SIG-M5 treated with dmso at 0.1 percent for 504 hours (cell line): ENCODE measurements around the gene ERGIC3.

Source experiments
- DNase-seq: peaks from one replicate; lab custom pipeline; 2025; ENCODE audit not compliant: unreplicated experiment; lab: John Stamatoyannopoulos, UW

The ERGIC3 gene

DNA sequence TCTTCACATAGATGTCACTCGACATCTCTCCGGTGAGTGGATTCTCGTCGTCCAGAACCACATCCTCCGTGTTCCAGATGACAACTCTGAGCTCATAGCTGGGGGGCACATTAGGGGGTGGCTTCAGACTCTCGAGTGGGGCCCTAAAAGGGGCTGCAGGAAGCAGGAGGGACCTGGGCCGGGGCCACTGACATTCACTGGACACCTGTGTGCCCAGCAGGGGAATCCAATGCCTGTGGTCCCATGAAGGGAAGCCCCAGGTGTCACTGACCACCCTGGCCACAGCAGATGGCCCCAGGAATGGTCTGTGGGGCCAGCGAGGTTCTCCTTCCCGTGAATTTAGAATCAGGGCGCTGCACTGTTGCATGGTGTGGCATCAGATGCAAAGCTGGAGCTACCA lies 18.7 kb downstream of the ERGIC3 start:
- no peak for DNase-seq

DNA sequence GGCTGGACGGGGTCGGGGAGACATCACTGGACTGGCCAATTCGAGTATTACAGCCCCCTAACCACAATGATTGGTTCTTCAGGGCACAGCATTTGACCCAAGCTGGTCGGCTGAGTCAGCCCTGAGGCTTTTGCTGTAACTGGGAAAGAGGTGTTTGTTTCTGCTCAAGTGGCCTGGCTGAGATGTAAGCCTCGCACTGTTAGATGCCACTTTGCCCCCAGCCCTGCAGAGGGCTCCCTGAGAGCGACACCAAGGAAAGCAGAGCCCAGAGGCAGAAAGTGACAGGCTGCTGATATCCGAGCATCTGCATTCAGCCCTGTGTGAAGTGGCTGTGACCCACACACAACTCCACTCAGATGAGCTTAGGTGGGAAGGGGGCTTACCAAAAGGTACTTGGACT lies 19.4 kb downstream of the ERGIC3 start:
- peak; percentile 17 for DNase-seq

DNA sequence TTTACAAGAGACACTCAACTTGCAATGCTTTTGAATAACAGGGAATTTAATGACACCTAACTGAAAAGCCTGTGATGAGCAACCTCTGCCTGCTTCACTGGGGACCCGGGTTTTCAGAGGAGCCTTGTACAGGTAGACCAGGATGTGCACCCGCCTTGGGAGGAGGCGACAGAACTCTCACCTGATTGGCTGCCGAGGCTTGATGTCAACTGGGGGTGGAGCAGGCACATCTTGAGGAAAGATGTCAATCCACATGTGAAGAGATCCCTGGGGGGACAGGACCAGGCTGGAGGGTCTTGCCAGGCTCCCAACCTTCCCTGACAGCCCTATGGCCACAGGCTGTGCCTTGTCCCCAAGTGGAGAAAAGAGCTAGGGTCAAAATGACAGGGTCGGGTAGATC lies 19.8 kb downstream of the ERGIC3 start:
- no peak for DNase-seq

DNA sequence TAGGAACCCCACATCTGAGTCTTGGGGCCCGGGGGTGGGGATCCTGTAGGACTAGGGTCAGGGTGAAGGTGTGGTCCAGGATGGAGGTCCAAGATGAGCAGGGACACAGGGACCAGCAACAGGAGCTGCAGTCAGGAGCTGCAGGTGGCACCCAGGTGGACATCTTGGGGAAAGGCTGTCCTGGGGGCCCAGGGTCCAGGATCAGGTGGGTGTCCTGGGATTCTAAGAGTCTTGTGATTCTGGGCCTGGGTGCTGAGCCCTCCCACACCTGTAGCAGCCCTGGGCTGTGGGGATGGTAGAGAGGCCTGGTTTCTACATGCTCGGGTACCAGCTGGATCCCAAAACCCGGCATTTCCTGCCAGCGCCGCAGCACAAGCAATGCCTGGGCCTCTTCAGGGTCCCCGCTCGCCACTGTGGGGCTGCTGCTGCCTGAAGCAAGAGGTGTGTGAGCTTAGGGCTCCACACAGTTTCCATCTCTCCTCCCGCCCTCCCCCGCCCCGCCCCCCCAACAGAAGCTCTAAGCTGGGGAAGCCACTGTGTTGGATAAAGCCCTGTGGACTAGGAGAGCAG lies 20.7 kb downstream of the ERGIC3 start:
- DNase-seq = no peak

DNA sequence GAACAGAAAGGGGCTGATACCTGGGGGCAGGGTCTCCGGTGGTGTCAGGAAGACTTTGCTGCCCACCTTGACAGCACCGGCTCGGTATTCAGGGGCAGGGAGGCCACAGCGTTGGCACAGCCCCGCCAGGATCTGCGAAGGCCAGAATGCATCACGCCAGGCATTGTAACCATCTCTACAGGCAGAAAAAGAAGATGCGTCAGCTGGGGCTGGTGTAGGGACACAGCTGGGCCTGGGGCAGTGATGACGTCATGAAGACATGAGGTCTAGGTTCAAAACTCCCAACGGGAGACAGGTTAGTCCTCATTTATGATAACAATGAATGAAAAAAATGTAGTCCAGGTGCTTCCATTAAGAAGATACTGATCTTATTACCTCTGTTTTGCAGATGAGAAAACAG lies 22.0 kb downstream of the ERGIC3 start:
- DNase-seq = no peak

DNA sequence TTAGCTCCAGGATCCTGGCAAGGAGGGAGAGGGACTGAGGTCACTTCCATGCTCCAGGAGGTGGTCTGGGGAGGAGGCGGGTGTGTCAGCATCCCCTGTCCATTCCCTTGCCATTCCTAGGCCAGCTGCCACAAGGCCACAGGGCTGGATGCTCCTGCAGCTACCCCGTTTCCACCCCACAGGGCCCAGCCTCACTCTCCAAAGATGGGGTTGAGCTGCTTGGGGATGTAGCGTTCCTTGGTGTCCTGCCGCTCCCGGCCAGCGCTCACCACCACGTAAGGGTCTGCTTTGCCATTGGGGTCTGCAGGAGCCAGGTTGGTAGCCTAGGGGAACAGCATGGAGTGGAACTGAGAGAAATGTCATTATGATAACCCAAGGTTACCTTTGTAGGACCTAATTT lies 23.0 kb downstream of the ERGIC3 start:
- no peak for DNase-seq

DNA sequence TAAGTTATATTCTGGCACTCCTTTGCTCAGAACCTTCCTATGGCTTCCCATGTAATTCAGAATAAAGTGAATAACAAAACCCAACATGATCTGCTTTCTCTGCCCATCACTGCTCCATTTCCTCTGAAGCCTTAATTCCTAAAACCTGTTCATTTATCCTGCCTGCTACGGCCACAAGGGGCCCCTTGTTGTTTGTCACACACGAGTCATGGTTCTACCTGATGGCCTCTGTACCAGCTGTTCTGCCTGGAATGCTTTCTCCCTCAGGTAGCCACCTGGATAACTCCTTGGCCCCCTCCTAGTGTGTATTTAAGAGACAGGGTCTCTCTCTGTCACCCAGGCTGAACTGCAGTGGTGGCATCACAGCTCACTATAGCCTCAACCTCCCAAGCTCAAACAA lies 26.8 kb downstream of the ERGIC3 start:
- peak; percentile 22 for DNase-seq

DNA sequence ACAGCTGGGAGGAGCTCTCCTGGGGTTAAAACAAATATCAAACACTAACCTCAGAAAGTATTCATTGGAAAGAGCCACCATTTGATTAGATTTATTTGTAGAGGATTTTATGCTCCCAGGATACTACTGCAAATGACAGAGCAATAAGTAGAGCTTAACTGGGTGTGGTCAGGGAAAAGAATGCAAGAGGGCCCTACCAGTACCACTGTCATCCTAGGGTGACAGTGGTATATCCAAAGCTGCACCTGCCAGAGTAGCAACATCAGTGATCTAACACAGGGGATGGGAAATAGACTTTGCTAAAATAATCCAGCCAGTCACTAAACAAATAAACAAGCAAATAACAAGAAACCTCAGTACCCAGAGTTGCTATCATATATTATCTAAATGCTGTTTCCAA lies 29.7 kb downstream of the ERGIC3 start:
- no peak for DNase-seq

DNA sequence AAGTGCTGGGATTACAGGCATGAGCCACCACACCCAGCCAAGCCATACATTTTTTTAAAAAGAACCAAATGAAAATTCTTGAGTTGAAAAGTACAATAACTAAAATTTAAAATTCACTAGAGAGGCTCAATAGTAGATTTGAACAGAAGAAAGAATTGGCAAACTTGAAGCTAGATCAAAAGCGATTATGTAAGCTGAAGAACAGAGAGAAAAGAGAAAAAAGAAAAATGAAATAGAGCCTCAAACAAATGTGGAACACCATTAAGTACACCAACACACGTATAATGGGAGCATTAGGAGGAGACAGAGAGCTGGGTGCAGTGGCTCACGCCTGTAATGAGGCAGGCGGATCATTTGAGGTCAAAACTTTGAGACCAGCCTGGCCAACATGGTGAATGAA lies 31.0 kb downstream of the ERGIC3 start:
- no peak for DNase-seq

DNA sequence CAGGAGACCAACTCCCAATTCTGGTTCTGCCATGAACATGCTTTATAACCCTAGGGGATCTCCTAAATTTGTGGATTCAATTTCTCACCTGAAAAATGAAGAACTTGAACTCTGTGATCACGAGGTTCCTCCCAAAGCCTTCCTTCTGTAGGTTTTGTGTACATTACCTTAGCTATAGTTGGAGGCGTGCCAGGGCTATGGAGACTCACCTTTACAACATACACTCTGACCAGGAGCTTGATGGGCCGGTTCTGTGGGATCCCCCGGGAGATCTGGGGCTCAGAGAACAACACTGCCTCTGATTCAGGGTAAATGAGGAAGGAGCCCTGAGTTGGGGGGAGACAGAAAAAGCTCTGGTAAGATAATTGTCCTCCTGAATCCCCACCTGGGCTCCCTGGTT lies 34.1 kb downstream of the ERGIC3 start:
- peak; percentile 53 for DNase-seq

DNA sequence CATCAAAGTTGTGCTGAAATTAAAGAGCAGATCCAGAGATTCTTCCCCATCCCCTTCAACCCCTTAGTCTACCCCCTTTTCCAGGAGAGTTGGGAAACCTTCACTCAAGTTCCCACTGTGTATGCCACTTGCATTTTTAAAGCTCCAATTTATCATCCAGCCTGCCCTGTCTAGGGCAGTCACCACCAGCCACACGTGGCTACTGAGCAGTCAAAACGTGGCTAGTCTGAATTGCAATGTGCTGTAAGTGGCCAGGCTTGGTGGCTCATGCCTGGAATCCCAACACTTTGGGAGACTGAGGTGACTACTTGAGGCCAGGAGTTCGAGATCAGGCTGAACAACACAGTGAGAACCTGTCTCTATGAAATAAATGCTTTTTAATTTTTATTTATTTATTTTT lies 34.9 kb downstream of the ERGIC3 start:
- DNase-seq = no peak

DNA sequence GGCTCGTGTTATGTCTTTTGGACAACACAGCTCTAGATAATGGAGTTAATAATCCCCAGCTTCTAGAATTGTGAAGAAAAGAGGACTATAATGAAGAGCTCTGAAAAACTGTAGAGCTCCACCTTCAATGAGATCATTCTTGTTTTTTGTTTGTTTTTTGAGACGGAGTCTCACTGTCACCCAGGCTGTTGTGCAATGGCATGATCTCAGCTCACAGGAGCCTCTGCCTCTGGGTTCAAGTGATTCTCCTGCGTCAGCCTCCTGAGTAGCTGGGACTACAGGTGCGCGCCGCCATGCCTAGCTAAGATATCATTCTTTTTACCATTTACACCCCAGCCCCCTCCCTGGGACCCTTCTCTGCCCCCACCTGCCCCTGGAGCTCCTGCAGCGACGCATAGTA lies 36.6 kb downstream of the ERGIC3 start:
- DNase-seq = no peak

DNA sequence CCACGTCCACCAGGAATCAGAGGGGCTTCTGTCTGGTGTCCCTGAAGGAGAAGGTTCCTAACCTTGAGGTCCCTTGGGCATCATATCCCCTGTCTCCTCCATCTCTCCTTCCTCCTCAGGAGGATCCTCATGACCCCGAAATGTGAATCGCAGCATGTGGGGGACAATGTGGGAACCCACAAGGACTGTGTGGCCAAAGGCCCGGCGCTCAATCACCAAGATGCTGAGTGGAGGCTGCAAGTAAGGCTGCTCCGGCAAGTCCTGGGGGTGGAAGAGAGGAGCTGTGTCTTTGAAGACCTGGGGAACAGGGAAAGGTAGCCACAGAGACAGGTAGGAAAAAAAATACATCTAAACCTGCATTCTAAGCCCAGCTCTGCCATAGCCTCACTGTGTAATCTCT lies 37.3 kb downstream of the ERGIC3 start:
- no peak for DNase-seq

DNA sequence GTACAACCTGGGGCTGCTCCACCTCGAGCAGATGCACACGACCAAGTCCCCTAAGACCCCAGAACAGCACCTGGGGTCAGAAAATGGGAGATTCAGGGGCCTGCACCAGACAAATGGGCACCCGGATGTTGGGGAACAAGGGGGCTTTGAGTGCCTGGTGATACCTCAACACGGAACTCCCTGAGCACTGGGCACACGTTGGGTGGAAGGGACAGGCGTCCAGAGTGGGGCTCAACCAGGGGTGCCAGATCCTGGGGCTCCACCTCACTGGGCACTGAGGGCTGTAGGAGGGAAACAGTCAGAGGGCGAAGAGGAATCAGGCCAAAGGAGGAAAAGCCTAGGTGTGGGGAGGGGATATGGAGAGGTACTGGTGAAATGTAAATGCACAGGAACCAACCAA lies 40.3 kb downstream of the ERGIC3 start:
- DNase-seq = no peak

DNA sequence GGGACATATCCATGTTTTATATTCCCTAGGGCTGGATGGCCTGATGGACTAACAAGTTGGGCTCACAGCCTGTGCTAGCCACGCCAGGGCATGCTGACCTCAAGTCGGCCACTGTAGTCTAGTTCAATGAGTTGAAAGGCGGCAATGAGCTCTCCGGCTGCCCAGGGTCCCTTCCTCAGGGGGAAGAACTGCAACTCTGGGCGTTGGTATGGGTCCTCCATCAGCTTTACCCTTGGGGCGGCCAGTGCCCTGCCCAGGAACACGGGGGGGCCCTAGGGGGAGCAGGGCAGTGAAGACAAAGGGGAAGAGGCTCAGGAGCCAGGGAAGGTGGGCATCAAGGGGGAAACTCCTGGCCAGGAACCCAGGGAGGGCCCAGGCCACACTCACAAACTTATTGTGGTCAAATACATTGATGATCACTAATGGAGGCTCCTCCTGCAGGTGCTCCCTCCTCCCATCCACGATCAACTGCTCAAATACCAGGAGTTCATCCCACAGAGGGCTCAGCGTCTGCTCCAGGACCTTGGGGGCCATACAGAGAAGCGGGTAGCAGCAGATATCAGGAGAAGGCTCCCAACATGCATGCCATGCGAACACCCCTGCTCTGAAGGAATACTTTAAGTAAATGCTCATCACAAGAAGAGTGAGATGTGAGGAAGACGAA lies 41.0 kb downstream of the ERGIC3 start:
- no peak for DNase-seq

DNA sequence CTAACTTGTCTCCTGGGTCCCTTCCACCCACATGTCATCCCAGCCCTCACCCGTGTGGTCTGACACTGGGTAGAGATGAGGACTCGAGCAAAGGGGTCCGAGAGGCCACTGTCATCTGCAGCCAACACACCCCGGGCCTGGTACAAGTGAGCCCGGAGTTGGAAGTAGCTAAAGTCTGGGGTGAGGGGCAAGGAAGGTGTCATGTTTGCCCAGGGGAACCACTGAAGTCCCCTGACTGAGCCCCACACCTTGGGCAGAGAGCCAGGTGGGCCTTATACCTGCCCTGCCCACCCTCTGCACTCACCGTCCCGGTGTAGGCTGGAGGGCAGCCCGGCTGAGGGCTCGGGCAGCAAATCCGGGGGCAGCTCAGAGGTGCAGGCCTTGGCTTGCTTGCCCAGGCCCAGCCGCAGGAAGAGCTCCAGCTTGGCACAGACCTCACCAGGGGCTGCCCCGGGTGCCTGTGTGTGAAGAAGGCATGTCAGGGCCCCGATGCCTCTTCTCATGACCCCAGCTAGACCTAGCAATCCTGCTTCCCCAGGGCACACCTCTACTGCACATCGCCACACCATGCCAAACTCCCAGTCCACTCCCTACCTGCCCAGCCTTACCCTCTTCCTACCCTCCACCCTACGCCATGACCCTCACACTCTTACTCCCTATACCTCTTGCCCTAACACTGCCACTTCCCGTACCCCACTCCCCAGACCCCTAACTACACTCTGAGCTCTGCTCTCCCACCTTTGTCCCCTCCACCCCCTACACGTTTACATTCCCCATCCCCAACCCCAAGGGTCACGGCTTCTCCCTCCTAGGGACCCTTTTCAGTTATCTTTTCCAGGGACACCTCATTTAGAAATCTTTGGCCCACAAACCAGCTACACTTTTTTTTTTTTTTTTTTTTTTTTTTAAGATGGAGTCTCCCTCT lies 42.0 kb downstream of the ERGIC3 start:
- DNase-seq = no peak

DNA sequence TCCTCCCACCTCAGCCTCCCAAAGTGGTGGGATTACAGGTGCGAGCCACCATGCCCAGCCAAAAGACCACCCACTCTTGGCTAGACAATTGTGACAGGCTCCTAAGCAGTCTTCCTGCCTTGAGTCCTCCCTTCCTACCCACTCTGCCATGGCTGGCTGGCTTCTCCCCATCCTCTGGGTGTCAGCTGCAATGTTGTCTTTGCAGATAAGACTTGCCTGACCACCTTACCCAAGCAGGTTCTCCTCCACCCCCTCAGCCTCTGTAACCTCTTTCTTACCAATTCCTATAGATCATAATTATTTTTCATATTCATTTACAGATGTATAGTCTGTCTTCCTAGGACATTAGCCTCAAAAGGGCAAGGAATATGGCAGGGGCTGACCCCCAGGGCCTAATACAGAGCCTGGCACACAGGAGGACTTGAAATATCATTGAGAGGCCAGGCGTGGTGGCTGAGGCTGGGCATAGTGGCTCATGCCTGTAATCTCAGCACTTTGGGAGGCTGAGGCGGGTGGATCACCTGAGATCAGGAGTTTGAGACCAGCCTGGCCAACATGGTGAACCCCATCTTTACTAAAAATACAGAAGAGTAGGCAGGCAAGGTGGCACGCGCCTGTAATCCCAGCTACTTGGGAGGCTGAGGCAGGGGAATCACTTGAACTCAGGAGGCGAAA lies 45.0 kb downstream of the ERGIC3 start:
- DNase-seq = no peak

DNA sequence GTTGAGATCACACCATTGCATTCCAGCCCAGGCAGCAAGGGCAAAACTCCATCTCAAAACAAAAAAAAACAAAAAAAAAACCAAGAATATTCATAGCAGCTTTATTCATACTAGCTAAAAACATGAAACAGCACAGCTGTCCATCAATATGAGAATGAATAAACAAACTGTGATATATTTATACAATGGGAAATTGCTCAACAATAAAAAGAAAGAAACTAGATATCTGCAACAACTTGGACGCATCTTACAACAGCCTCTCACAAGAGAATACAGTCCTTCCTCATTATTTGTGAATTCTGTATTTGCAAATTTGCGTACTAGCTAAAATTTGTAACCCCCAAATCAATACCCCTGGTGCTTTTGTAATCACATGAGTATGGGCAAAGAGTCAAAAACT lies 45.6 kb downstream of the ERGIC3 start:
- DNase-seq = no peak

DNA sequence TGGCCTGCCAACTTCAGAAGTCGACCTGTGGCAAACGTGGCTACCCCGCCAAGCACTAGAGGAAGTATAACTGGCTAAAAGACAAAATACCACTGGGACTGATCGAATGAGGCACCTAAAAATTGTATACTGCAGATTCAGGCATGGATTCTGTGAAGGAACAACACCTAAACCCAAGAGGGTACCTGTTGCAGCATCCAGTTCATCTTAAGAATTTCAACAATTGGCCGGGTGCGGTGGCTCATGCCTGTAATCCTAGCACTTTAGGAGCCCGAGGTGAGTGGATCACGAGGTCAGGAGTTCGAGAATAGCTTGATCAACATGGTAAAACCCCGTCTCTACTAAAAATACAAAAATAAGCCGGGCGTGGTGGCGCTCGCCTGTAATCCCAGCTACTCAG lies 46.5 kb downstream of the ERGIC3 start:
- no peak for DNase-seq

DNA sequence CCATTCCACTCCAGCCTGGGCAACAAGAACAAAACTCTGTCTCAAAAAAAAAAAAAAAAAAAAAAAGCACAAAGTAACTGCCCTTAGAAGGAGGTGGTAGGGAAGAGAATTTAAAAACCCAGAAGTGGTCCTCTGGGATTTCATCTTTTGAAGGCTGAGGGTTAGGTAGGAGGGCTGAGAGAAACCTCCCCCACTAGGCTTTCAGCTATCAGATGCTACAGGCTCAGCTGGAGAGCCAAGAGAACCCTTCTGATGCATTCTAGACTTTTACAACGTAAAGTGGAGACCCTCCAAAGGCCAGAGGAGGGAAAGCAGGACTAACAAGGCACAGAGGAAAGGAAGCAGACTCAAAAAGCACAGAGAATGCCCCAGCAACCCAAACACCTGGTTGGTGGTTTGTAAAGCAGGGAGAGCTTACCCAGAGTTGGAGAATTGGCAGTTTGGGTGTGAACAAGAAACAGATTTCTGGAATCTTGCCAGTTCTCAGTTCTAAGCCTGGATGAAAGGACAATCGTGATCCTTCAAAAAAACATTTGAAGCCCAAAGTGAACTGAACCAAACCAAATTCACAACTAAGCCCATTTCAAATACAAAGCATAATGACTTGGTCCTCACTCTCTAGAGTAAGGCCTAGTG lies 50.6 kb downstream of the ERGIC3 start:
- no peak for DNase-seq

DNA sequence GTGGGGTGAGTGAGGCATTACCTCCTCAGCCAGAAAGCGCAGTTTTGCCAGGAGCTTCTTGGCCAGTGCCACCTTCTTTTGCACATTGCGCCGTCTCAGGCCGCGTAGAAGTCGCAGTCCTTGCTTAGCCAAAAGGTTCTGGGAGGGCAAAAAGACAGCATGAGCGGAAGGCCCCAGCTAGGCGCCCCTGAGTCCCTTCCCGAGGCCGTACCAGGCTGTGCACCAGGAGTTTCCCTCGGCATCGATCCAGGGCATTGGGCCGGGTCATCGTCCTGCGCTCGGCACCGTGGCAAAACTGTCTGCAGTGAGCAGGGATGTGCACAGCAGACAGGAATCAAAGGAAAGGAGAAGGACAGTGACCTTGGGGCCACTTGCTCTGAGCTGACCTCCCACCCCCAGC lies 53.6 kb downstream of the ERGIC3 start:
- no peak for DNase-seq
